SKM-1 treated with dmso at 0.1 percent for 144 hours (cell line): Measurements from ENCODE around the gene PPM1D.

Source experiments
- DNase-seq: peaks from one replicate; lab custom pipeline; 2025; ENCODE audit not compliant: unreplicated experiment; lab: John Stamatoyannopoulos, UW

PPM1D gene

GRCh38 chr17:60618080-60618479 lies 18.1 kb downstream of the PPM1D start:
- no peak for DNase-seq

- no peak for DNase-seq
Measured at GRCh38 chr17:60618854-60619526, 19.0 kb downstream of the PPM1D start.

- no peak for DNase-seq
Measured at GRCh38 chr17:60622961-60623360, 23.0 kb downstream of the PPM1D start.

- no peak for DNase-seq
Measured at GRCh38 chr17:60623415-60623814, 23.4 kb downstream of the PPM1D start.

GRCh38 chr17:60627124-60627523 lies 27.1 kb downstream of the PPM1D start:
- no peak for DNase-seq

- DNase-seq = no peak
Measured at GRCh38 chr17:60628252-60628889, 28.4 kb downstream of the PPM1D start.

- no peak for DNase-seq
Measured at GRCh38 chr17:60629120-60629519, 29.1 kb downstream of the PPM1D start.

- no peak for DNase-seq
Measured at GRCh38 chr17:60630352-60630751, 30.4 kb downstream of the PPM1D start.

GRCh38 chr17:60631119-60631518 lies 31.1 kb downstream of the PPM1D start:
- no peak for DNase-seq

- no peak for DNase-seq
Measured at GRCh38 chr17:60637683-60638082, 37.7 kb downstream of the PPM1D start.

GRCh38 chr17:60639019-60639330 lies 39.0 kb downstream of the PPM1D start:
- DNase-seq = no peak

- no peak for DNase-seq
Measured at GRCh38 chr17:60640503-60640902, 40.5 kb downstream of the PPM1D start.

GRCh38 chr17:60641126-60641525 lies 41.1 kb downstream of the PPM1D start:
- DNase-seq = no peak

- peak; percentile 55 for DNase-seq
Measured at GRCh38 chr17:60641810-60642220, 41.8 kb downstream of the PPM1D start.

GRCh38 chr17:60645918-60646523 lies 46.0 kb downstream of the PPM1D start:
- DNase-seq = no peak

- no peak for DNase-seq
Measured at GRCh38 chr17:60646701-60647100, 46.7 kb downstream of the PPM1D start.

- DNase-seq = no peak
Measured at GRCh38 chr17:60647705-60648104, 47.7 kb downstream of the PPM1D start.

- DNase-seq = no peak
Measured at GRCh38 chr17:60652454-60653247, 52.7 kb downstream of the PPM1D start.

- DNase-seq = no peak
Measured at GRCh38 chr17:60653569-60653968, 53.6 kb downstream of the PPM1D start.

- no peak for DNase-seq
Measured at GRCh38 chr17:60656499-60656898, 56.5 kb downstream of the PPM1D start.

GRCh38 chr17:60659156-60659555 lies 59.2 kb downstream of the PPM1D start:
- DNase-seq = no peak

GRCh38 chr17:60661489-60661888 lies 61.5 kb downstream of the PPM1D start:
- DNase-seq = no peak
